Choroid plexus epithelial cell (primary cell): ENCODE data around the gene OTOA.

Experiments used
- DNase-seq: peaks from one replicate; pipeline ENCODE4 v3.0.0-alpha.2; 2010; ENCODE audit warnings: low read depth
- H3K4me3 ChIP-seq: 2 replicates; pipeline ENCODE4 v1.5.1; 2011; ENCODE audit warnings: low read depth, mild to moderate bottlenecking, control low read depth, low read length, moderate library complexity
- TF ChIP-seq, protein P1 (sequence below): conservative IDR thresholded peaks from 2 replicates; pipeline ENCODE4 v1.5.1; 2011; ENCODE audit warnings: low read depth, mild to moderate bottlenecking, control low read depth, inconsistent platforms, low read length, moderate library complexity

OTOA gene

DNA sequence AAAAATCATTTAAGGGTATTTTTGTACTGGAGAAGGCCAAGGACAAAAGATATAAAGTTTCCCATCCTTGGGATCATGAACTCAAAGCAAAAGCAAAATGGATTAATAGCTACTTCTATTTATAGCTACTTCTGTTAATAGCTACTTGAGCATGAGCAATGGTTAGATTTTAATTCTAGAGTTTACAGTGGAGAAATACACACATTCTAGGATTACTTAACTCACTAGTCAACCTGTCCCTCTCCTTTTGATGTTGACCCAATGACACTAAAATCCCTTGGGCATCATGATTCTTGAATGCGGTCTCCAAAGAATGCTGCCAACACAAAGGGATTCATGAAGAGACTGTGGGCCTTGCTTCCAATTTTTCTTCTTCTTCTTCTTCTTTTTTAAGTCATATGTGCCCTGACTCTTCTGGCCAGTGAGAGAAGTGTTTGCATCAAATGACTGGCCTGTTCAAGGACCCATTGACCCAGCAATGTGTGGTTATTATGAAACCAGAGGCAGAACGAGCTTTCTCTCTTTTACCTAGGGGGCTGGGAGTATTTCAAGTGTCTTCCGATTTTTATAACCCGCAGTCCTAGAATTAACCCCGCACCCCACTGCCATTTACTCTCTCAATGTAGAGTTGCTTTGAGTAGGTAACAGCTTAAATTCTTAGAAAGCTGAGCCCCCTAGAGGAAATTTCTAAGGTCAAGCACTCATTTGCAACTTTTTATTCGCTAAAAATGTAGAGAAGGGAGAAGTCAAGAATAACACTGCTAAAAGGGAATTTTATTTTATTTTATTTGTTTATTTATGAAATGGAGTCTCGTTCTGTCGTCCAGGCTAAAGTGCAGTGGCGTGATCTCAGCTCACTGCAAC is 34.6 kb downstream of the OTOA start:
- TF ChIP-seq, protein P1, sequence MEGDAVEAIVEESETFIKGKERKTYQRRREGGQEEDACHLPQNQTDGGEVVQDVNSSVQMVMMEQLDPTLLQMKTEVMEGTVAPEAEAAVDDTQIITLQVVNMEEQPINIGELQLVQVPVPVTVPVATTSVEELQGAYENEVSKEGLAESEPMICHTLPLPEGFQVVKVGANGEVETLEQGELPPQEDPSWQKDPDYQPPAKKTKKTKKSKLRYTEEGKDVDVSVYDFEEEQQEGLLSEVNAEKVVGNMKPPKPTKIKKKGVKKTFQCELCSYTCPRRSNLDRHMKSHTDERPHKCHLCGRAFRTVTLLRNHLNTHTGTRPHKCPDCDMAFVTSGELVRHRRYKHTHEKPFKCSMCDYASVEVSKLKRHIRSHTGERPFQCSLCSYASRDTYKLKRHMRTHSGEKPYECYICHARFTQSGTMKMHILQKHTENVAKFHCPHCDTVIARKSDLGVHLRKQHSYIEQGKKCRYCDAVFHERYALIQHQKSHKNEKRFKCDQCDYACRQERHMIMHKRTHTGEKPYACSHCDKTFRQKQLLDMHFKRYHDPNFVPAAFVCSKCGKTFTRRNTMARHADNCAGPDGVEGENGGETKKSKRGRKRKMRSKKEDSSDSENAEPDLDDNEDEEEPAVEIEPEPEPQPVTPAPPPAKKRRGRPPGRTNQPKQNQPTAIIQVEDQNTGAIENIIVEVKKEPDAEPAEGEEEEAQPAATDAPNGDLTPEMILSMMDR, result no peak
- no peak for DNase-seq
- H3K4me3 ChIP-seq, result no peak overlapping the region

DNA sequence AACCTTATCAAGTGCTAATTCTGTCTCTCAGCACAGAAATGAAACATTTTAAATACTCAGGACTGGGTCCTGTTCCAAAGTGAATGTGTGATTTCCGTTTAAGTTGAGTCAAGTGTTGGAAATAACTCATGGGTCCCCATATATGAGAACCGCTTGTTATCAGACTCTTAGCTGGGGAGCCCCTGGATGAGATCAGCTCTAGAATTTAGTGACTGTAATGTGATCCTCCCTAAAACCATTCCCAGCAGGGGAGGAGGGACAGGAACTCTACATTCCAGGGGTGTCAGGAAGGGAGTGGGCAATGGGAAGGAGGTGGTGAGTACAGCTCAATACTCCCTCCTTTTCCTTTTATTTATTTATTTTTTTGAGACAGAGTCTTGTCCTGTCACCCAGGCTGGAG is 37.5 kb downstream of the OTOA start:
- DNase-seq, result no peak
- H3K4me3 ChIP-seq, result no peak overlapping the region
- TF ChIP-seq, protein P1, result no peak

GRCh38 chr16:21702276-21702675 is 38.5 kb downstream of the OTOA start:
- DNase-seq, result no peak
- TF ChIP-seq, protein P1, result no peak

DNA sequence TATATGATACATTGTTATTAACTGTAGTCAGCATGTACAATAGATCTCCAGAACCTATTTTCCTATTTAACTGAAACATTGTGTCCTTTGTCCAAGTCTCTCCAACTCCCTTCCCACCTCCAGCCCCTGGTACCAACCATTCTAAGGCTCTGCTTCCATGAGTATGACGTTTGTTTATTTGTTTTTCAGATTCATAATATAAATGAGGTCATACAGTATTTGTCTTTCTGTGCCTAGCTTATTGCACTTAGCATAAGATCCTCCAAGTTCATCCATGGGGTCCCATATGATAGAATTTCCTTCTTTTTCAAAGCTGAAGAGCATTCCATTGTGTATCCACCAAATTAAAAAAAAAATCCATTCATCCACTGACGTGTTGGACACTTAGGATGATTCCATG is 39.4 kb downstream of the OTOA start:
- DNase-seq, result no peak
- TF ChIP-seq, protein P1, result no peak
- H3K4me3 ChIP-seq, result no peak overlapping the region

More at GRCh38 chr16:21702276-21702675, 38.5 kb downstream of the OTOA start:
- H3K4me3 ChIP-seq, result no peak overlapping the region

GRCh38 chr16:21703589-21704174 is 39.9 kb downstream of the OTOA start:
- TF ChIP-seq, protein P1, result no peak
- H3K4me3 ChIP-seq, result no peak overlapping the region
- DNase-seq, result no peak

- TF ChIP-seq, protein P1, result no peak
- H3K4me3 ChIP-seq, result no peak overlapping the region
- no peak for DNase-seq
Observed at GRCh38 chr16:21704266-21704665, 40.5 kb downstream of the OTOA start.
